ENCODE measurements around the gene TBC1D16.
"Not testable (repeated sequence)": the region's sequence is repeated elsewhere in the genome, so short reads cannot be mapped to it uniquely, and the experiment has no call there.

Gene TBC1D16

DNA sequence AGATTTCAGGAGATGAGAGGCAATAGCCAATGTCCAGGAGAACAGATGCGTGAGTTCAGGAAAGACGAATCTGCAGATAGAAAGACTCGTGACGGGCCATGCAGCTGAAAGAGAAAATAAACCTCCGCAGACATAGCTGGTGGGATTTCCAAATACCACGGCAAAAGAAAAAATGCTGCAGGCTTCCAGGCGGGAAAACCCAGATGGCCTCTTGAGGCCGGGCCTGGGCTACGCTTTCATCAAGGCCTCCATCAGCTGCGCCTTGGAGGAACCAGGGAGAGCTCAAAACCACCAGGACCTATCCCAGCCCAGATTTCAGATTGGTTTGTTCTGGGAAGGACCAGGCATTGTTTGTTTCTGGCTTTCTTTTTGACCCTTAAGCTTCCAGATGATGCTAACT is 17.4 kb upstream of the TBC1D16 start:
- DNase-seq (ENCODE audit: low read depth): no peak

DNA sequence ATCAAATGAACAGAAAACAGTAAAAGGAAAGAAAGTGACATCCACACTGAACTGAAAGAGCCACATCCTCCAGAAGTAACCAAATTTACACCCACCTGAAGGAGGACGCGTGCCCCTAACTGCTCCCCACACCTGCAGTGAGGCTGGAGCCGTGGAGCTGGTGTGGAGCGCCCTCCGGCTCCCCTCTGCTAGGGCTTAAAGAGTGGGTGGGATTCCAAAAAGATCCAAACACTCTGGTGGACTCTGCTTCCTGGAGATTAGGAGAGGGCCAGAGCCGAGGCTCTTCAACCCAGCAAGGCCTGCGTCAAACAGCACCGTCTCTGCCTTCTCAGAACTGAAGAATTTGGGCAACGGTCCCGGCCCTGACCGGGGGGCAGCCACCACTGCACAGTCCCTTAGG is 16.0 kb upstream of the TBC1D16 start:
- no peak for DNase-seq (ENCODE audit: low read depth)

DNA sequence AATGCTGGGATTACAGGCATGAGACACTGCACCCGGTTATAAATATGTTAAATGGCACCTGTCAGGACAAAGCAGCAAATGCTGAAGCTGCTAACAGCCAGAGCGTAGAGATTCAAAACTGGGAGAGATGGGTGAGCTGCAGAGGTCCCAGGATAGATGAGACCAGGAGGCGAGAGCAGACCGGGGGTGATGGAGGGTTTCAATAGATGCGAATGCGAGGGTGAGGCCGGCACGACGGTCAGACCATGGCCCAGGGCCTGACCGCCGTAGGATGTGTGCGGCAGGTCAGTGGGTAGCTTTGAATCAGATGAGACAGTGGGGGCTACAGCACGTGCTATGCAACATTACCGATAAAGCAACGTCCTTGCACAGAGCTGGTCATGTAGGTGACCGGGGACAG is 15.0 kb upstream of the TBC1D16 start:
- DNase-seq (ENCODE audit: low read depth): no peak

DNA sequence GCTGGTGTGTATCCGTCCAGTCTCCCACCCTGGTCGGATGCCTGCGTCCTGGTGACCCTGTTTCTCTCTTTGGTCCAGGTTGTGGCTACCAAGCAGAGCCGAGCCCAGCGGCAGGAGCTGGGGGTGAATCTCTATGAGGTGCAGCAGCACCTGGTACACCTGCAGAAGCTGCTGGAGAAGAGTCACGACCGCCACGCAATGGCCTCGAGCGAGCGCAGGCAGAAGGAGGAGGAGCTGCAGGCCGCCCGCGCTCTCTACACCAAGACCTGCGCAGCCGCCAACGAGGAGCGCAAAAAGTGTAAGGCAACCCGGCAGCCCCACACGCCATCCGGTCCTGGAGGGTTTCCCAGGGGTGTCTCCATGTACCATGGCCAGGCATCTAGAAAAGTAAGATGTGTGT is 14.3 kb upstream of the TBC1D16 start:
- no peak for DNase-seq (ENCODE audit: low read depth)

DNA sequence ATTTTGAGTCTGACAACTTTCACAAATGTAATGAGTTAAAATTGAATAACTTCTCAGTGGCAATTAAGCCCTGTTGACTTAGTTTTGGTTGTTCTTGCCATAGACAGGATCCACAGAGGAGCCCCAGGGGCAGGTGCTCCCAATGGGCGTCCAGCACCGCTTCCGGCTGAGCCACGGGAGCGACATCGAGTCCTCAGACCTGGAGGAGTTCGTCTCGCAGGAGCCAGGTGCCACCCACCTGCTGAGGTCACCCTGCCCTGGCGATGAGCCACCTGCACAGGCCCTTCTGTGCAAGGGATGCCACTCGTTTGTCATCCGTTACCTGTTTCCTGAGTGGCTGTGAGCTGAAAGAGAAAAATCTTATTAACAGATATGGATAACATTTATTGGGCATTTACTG is 11.5 kb upstream of the TBC1D16 start:
- DNase-seq (ENCODE audit: low read depth): no peak

DNA sequence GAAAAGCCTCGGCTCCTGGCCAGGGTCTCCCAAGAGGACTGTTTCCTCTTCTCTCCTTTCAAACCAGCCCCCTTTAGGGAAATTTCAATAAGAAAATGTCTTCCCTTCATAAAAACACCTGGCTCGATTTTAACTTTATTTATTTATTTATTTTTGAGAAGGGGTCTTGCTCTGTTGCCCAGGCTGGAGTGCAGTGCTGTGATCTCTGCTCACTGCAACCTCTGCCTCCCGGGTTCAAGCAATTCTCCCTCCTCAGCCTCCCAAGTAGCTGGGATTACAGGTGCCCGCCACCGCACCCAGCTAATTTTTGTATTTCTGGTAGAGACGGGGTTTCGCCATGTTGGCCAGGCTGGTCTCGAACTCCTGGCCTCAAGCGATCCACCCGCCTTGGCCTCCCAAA is 11.0 kb upstream of the TBC1D16 start:
- not testable (repeated sequence) for DNase-seq (ENCODE audit: low read depth)

DNA sequence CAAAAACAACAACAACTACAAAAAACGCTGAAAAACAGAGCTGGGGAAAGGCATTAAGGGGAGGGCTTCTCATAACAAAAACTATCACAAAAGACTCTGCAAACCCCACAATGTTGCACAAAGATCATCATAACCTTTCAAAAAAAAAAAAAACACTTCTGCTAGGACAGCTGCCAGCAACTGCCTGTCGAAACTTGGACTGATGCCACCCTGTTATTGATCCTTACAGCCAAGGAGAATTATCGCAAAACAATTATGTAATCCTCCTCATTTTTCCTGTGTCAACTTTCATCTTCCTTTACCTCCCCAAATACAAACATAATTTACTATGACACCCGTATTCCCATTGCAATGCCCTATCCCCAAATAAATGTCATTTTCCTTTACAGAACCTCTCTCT is 10.0 kb upstream of the TBC1D16 start:
- DNase-seq (ENCODE audit: low read depth): no peak

DNA sequence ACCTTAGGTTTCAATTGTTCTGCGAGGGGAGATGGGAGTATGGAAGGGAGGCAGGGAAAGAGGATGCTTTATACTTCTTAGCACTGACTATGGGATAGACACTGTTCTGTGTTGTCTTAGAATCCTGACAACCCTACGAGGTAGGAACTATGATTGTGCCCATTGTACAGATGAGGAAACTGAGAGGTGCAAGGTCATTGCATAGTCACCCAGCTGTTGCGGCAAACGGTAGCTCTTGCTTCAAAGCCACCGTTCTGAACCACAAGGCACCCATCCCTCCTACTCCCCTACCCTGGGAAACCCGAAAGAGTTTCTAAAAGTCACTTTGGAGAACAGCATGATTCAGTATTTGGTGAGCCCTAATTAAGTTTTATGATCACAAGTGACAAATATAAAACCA is 8.3 kb upstream of the TBC1D16 start:
- no peak for DNase-seq (ENCODE audit: low read depth)

DNA sequence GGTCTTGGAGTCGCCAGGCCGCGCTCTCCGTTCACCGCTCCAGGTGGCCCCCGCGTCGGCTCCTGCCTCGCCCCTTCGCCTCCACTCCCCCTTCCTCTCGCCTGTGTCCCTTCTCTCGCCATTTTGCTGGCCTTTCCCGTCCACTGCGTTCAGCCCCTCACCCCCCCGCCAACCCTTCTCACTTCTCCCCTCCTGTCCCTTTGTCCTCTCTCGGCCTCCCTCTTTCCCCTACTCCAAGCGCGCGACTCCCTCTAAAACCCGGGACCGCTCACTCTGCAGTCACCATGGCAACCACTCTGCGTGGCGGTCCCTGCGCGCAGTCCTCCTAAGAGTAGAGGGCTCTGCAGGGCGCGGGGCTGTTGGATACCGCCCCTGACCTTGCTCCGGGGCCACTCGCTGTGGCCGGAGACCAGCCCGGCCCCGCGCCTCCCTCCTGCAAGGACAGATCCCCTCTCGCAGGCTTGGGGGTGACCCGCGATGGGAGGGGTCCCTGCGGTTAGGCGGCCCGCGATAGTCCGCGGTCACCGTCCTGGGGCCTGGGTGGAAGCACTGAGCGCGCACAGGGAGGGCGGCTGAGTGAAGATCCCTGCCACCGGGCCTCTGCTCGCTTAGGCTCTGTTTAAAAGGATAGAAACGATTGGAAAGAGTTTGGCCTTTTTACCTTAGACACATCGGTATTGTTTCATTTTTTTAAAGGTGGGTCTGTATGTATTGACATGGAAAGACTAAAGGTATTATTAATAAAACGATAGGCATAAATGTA is 1.2 kb upstream of the TBC1D16 start:
- no peak for DNase-seq (ENCODE audit: low read depth)

DNA sequence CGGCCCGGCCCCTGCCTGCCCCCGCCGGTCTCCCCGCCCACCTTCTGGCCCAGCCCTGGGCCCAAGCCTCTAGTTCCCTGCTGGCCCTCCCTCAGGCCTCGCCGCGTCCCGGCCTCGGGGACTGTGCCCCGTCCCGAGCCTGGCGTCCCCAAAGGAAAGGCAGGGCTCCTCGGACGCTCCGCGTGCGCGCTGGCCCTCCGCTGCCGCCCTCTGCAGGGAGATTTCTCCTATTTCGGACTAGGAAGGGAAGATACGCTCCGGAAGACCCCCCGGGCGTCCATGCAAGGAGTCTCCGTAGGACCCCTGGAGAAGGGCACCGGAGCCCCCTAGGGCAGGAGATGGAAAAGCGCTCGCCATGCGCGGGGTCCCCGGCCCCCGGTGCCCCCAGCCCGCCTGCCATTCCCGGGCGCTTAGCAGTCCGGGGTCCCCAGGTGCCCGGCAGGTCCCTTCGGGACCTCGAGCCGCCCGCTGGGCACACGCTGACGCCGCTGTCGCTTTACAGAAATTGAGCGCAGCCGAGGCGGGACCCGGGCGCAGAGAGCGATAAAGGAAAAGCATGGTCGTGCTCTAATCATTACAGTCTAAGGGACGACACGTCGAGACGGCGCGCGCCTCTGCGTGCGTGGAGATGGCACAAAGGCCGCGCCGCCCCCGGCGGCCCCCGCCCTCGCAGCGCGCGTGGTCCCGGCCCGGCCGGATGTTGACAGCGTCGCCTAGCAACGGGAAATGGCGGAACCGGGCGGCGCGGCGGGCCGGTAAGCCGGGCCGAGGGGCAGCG is 454 bp upstream of the TBC1D16 start, which contains the start of gene CCDC40:
Gene CCDC40, plus strand, starts transcription at position 706 of the 778 bp plus-strand sequence. Its CDS starts 21 bp downstream, at position 727.
- peak; percentile 59 for DNase-seq (ENCODE audit: low read depth)

DNA sequence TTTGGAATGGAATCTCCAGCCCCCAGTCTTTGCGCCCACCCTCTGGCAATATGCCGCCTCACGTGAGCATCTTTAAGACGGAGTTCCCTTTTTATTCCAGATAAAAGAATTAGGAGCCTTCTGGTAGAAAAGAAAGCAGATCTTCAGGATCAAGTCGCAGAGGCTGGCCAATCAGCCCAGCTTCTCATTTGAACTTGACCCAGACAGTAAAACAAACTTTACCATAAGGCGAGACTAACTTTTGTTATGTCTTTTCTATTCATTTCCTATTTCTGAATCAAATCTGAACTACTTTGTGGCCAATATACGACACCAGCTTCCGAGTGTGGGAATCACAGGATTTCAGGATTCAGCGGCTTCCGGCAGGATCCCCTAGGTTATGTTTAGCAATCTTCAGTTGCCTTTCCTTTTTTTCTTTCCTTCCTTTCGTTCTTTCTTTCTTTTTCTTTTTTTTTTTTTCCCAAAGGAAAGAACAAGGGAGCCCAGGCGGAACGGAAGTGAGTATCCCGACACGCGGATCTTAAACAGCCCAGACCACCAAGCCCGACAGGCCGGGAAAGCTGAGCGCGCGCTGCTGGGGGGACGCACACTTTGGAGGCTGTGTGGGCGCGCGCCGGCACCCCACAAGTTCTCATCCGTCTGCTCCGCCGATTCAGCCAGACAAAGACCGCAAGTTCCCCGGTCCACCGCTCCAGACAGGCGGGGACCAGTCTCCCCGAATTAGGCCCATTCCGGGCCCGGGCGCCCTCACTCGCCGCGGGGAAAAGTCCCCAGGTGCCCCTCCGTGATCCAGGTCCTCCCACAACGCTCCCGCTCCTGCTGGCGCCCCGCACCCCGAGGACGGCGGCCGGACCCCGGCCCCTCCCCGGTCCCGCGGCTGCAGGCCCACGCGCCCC is 633 bp downstream of the TBC1D16 start:
- peak; percentile 13 for DNase-seq (ENCODE audit: low read depth)

DNA sequence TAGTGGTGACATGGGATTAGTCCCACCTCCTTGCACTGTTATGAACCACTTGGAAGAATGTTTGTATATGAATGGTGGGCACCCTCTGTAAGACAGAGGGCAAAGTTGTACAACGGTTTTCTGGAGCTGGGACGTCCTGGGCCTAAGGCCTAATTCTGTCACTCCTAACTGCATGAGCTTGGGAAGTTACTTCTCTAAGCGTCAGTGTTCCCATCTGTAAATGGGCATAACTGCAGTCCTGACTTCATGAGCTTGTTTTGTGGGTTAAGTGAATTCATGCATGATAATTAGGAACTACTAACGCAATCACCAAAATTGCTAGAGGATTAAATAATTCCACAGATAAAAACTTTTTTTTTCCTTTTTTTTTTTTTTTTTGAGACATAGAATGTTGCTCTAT is 1.8 kb downstream of the TBC1D16 start:
- no peak for DNase-seq (ENCODE audit: low read depth)

DNA sequence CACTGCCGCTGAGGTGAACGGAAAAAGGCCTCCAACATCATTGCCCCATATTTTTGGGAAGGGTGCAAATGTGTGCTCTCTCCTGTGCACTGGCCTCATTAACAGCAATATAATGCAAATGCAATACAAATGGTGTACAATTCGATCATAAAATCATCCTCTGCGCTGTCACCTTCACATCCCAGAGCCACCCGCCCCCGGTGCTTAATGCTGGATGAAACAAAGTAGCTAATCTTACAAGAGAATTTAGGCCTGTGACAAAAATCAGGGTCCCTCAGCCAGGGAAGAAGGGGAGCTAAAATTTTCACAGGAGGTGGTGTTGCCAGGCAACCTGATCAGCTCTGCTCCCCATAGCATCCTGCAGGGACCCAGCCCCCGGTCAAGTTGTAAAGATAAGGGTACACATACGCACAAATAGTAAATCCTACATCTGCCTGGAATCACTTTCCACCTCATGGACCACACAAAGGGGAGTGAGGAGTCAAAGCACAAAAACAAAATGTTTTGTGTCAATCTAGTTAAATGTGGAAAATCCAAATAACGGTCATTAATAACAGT is 3.0 kb downstream of the TBC1D16 start:
- no peak for DNase-seq (ENCODE audit: low read depth)

DNA sequence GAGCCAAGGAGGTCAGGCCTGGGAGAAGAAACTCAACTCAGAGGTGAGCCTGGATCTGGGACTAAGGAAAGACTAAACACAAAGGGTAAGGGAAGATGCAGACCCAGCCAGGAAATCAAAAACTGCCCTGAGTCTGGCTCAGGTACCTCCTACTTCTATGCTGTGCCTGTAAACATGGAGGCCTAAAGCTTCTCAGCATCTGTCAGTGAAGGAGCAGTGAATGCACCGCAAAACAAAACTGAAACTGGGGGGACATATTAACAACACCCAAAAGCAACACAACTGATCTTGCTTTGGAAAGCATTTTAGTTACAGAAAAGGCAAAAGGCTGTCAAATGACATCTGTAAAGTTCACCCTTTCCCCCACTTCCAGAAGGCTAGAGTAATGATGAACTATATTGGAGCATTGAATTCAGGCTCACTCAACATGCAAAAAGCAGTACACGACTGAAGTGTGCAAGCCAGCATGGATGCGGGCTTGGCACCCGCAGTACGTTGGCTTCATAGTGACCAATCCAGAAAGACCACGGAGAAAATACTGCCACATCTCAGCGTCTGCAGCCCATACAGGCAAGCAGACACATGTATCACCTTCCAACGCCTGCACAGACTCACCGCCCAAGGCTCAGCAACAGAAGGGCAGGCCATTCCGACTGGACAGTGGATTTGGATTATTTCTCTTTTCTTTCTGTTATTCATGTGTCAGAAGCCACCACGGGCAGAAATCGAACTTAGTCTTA is 3.8 kb downstream of the TBC1D16 start:
- no peak for DNase-seq (ENCODE audit: low read depth)

DNA sequence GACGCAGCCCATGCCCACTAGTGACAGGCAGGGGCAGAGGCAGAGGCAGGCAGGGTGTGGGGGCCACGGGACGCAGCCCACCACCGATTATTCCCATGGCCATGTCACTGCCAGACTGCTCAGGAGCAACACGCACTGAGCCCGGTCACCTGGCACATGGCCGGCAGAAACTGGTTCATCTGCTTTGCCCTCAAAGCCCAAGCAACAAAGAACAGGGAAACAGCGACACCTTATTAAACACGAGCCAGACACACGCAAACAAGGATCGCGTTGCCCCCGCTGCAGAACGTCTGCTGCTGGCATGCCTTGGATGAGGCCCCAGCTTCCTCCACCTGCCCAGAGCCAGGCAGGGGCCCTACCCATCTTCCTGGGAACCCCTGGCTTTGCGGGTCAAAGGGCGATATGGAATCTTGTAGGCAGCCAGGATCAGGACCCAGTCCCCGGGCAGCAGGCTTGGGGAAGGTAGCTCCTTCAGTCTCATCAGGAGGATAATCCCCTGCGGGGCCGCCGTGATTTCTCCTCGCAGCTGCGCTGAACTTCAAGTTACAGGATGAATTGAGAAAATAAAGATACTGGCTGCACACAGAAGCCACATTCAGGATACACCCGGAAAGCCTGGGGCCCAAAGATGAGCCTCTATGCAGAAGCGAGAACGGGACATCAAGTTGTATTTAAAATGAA is 4.8 kb downstream of the TBC1D16 start:
- DNase-seq (ENCODE audit: low read depth): no peak

DNA sequence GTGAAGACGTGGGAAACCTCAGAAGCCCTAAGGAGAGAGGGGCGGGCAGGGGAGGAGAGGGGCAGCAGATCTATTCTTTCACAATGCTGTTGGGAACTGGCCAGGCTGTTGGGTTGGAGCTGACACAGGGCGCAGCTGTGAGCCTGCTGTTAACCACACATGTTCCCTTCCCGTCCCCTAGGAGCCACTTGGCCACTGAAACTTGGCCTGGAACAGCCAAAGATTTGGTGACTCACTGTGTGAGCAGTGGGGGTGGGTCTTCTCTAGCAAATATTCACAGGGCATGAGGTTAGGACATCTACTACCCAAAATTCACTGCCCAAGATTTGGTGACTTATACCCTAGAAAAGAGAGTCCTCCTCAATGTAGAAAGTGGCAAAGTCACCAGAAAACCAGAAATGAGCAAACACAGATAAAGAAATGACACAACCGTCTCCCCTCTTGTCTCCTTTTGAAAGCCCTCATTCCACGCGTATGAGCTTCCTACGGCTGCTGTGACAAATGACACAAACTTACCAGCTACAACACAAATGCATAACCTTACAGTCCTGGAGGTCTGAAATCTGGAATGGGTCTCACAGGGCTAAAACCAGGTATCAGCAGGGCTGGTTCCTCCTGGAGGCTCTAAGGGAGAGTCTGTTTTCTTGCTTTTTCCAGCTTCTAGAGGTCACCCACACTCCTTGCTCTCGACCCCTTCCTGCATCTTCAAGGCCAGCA is 6.3 kb downstream of the TBC1D16 start:
- no peak for DNase-seq (ENCODE audit: low read depth)

DNA sequence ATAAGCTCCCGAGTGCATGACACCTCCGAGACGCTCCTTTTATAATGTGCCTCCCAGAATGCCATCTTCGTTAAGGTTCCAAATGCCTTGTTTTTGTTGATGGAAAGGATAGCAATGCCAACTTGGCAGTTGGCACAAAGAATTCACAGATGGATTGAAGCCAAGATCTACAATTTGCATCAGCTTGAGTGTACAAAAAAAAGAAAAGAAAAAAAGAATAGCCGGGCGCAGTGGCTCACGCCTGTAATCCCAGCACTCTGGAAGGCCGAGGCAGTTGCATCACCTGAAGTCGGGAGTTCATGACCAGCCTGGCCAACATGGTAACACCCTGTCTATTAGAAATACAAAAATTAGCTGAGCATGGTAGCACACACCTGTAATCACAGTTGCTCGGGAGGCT is 7.6 kb downstream of the TBC1D16 start:
- no peak for DNase-seq (ENCODE audit: low read depth)

DNA sequence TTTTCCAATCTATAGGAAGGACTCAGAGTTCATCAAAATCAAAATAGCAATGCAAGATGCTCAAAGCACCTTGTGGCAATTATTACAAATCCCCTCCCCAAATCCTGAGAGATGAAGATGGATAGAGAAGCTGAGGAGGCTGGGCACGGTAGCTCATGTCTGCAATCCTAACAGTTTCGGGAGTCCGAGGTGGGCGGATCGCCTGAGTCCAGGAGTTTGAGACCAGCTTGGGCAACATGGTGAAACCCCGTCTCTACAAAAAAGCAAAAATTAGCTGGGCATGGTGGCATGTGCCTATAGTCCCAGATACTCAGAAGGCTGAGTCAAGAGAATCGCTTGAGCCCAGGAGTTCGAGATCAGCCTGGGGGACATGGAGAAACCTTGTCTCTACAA is 8.6 kb downstream of the TBC1D16 start:
- DNase-seq (ENCODE audit: low read depth): no peak

DNA sequence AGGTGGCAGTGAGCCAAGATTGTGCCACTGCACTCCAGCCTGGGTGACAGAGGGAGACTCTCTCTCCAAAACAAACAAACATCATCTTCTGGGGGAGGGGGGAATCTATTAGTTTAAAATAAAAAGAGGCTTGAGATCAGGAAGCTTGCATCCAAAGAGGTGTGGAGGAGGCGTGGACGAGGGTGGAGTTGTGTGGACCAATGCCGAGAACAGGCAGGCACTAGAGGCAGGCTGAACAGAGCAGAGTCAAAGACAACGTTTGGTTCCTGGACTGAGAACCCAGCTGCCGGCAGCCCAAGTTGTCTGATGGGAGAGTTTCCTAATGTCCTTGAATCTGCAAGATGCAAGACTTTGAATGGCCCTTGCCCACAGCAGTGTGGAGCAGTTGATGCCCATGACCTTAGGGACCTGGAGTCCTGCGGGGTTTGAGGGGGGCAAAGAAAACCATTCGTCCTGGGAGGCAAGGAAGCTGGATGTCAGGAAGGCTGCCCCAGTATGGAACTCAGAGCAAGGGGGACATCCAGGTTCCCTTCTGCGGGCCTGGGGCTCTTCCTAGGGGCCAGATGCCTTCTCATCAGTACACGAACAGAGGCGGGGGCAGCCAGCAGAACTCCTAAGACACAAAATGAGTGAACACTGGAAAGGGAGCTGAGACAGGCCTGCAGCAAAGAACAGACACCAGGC is 9.2 kb downstream of the TBC1D16 start:
- no peak for DNase-seq (ENCODE audit: low read depth)

DNA sequence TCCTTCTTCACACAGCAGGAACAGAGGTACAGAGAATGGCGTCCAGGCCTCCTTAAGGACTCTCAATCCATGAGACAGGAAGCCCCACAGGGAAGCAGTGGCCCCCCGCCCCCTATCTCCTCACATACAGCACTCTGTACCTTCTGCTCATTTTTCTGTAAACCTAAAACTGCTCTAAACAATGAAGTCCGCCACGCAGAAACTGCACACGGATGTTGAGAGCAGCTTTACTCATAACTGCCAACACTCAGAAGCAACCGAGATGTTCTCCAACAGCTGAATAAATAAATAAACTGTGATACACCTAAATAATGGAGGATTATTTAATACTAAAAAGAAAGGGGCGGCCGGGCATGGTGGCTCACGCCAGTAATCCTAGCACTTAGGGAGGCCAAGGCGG is 9.9 kb downstream of the TBC1D16 start:
- no peak for DNase-seq (ENCODE audit: low read depth)
